GM21723 (cell line): ENCODE measurements around the gene TMEM273.
"Not testable (repeated sequence)": the region's sequence is repeated elsewhere in the genome, so short reads cannot be mapped to it uniquely, and the experiment has no call there.

ENCODE experiments used
- ATAC-seq: cut with Tn5 transposase; IDR thresholded peaks from one replicate; pipeline ENCODE4 v1.9.1; 2021; ENCODE audit warnings: mild to moderate bottlenecking, moderate library complexity; ENCODE audit not compliant: unreplicated experiment

The TMEM273 gene

DNA sequence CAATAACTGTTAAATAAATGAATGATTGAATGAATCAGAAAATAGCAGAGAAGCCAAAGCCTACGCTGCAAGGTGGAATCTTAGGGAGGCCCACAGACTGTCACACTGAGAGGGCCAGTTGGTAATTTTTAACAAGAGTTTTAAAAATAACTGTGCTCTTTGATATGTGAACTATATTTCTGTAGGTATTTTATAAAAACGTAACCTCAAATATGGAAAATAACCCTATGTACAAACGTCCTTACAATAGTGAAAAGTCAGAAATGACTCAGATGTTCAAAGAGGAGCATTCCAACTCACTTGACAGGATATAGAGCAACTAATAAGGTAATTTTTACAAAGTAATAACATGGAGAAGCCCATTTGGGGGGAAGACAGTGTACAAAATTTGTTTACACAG, 18.9 kb upstream of the TMEM273 start:
- ATAC-seq, result no peak

DNA sequence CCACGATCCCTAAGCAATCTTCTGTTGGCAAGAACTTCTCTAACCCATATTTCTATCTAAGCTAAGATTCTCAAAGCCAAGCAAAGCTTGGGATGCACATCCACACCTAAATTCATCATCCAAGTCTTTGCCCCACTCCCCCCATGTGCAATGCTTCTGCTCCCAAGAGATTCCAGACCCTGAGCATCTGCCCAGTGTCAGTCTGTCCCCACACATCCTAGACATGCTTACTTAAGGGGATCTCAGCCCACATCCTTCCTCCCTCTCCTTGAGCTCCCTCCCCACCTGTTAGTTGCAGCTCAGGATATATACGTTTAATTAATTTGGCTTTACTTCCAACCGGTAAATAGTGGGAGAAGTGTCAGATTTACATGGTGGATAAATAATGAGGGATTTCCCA, 17.0 kb upstream of the TMEM273 start:
- no peak for ATAC-seq

DNA sequence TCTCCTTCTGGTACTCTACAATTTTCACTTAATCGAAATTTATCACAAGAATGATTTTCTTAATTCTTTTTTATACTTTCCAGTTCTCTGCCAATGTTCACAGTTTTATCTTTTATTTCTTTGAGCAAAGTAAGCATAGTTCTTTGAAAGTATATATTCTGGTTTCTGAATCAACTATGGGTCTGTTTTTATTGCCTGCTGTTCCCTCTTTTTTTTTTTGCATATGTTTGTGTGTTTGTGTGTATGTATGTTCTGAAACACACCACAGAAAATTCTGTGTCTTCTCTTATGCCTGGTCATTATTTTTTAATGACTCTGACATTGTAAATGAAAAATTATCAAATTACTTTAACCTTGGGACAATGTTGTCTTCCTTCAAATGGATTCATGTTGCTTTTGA, 15.9 kb upstream of the TMEM273 start:
- no peak for ATAC-seq

DNA sequence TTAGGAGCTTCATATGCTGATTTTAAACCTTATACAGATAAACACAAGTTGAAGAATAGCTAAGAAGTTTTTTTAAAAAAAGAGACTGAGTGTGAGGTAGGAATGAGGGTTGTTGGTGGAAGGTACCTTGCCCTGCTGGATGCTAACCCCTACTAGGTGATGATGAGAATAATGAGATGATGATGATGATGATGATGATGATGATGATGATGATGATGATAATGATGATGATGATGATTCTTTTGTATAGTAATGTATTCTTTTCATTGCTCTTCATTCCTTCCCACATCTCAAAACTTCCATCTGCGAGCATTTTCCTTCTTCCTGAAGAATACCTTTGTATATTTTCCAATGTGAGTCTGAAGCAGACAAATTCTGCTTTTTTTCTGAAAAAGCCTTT, 14.1 kb upstream of the TMEM273 start:
- no peak for ATAC-seq

DNA sequence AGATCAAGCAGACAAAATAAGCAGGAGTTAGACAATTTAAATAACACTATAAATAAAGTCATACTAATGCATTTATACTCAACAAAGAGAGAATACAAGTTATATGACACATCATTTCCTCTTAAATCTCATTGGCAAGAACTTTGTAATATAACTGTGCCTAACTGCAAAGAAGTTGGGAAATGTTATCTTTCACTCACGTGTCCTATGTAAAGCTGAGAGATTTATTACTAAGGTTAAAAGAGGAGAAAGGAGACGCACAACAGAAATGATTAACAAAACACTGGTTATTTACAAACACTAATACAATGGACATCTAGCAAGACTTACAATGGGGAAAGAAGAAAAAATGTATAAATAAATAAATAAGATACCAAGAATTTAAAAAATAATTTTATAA, 12.7 kb upstream of the TMEM273 start:
- no peak for ATAC-seq

DNA sequence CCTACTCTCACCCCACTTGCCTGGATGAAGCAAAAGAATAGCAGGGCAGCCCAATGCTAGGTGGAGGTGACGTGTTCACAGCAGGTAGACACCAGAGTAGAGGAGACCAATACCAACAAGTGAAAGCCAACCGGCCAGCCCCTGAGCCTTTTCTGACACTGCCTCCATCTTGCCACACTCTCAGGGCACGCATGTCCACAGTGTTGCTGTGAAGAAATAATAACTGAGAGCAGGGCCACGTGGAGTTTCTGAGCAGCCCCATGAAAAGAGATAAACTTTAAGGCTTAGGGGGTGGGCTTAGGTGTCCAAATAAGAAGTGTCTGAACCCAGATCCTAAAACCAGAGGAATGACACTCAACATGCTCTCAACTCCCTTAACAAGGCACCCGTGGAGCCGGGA, 9.0 kb upstream of the TMEM273 start:
- ATAC-seq, result no peak

DNA sequence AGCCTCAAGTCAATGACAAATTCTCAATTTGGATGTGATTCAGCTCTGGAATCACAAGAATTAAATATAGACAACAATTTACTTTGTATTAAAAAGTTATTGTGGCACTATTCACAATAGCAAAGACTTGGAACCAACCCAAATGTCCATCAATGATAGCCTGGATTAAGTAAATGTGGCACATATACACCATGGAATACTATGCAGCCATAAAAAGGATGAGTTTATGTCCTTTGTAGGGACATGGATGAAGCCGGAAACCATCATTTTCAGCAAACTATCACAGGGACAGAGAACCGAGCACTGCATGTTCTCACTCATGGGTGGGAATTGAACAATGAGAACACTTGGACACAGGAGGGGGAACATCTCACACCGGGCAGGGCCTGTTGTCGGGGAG, 7.7 kb upstream of the TMEM273 start:
- not testable (repeated sequence) for ATAC-seq

DNA sequence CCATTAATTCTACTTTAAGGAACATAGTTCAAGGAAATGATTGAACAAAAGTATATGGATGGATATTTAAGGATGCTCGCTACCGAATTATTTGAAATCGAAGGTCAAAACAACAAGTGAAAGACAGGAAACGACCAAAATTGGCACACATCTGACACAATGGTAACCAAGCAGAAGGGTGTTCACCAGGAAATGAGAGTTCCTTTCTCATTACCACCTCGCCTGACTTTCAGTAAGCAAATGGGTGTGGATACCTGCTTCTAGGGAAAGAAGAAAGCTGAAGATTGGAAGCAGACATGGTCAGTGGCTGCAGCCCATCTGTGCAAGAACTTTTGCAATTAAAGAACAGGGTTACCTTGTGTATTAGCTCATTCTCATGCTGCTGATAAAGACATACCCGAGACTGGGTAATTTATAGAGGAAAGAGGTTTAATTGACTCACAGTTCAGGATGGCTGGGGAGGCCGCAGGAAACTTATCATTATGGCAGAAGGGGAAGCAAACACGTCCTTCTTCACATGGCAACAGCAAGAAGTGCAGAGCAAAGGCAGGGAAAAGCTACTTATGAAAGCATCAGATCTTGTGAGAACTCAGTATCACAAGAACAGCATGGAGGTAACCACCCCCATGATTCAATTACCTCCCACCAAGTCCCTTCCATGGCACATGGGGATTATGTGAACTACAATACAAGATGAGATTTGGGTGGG, 6.2 kb upstream of the TMEM273 start:
- no peak for ATAC-seq

DNA sequence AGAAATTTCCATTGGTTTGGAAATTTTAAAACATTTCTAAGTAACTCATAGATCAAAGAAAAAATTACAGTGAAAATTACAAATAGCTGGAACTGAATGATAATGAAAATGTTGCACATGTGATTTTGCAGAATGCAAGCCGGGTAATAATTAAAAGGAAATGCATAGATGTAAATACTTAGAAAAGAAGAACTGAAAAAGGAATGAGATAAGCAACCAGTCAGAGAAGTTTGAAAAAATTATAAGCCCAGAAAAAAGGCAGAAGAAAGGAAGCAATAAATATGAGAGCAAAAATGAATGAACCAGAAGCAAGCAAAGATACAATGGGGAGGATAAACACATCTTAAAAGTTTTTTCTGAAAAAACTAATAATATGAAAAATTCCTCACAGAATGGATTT, 3.2 kb upstream of the TMEM273 start:
- no peak for ATAC-seq

DNA sequence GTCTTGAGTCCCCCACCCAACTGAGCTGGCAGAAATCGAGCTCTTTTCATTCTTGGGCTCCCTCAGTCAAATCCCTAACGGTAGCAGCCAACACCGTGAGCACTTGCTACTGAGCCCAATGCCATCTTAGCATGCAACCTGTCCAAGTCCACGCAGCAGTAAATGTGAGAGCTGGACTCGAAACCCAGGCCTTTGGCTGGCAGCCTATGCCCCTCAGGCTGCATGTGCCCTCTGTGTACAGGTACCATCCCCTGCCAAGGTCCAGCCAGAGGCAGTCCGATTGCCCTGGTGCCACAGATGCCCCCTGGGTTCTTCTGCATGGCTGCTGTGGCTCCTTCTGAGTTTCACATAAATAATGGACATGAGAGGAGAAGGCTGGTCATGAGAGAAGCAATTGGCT, 1.2 kb upstream of the TMEM273 start:
- ATAC-seq, result no peak

DNA sequence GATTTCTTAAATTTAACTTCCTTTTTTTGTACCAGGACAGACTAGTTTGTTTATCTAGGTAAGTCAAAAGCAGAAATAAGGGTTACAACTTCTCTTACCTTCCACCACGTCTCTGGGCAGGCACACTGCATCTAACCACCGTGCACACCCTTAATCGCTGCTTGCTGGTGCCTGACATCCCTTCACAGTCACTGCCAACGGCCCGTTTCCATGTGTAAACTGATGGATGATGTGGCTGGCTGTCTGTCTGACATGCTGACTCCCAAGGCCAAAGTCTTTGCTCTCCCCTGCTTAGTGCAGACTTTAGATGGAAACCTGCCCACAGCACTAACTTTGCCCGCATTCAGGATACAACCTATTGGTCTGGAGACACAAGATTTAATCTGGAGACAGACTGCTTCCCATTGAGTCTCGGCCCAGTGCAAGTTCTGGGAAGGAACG, 1.1 kb downstream of the TMEM273 start:
- ATAC-seq, result no peak

DNA sequence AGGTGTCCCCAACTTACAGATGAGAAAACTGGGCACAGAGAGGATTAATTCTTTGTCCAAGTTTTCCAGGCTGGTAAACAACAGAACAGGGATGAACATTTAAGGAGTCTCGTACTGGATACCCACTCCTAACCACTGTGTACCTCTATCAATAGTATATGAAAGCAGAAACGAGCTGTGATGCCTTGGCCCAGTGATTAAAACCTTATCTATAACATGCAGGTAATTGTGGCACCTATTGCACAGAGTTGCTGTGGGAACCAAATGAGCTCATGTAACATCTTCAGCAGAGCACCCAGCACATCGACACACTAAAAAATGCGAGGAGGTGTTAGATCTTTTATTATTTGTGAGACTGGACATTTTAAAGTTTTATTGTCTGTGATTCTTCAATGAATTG, 1.6 kb downstream of the TMEM273 start:
- no peak for ATAC-seq

DNA sequence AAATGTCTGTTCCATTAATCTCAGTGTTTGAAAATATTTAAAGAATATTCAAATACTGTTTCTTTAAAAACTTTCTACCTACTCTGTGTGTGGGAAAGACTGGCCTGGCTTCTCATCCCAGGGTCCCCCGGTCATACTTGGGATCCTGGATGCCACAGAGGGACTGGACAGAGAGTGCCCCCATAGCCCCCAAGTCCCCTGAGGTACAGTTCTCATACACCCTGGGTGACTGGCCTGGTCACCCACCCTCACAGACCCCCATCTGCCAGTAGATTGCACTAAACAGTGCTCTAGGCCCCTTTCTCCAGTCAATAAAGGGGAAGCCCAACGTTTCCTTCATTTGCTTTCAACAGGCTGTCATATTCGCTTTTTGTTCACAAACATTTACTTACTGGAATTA, 3.0 kb downstream of the TMEM273 start:
- no peak for ATAC-seq

DNA sequence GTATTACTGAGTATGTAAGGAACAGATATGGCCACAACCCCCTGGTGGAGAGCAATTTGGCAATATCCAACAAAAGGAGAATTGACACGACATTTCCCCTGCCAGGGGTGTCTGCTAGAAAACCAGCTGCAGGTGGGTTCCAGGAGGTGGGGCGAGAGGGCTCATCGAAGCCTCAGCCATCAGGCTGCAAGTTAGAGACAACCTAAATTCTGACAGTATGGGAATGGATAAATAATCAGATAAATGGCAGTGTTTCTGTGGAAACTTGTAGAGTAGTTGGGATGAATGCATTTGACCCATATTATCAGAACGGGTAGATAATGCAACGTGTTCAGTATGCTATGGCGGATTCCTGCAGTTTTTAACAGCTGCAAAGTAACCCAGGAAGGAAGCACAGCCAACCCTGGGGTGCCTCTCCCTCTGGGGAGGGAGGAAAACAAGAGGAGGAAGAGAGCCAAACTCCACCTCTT, 3.5 kb downstream of the TMEM273 start:
- no peak for ATAC-seq

DNA sequence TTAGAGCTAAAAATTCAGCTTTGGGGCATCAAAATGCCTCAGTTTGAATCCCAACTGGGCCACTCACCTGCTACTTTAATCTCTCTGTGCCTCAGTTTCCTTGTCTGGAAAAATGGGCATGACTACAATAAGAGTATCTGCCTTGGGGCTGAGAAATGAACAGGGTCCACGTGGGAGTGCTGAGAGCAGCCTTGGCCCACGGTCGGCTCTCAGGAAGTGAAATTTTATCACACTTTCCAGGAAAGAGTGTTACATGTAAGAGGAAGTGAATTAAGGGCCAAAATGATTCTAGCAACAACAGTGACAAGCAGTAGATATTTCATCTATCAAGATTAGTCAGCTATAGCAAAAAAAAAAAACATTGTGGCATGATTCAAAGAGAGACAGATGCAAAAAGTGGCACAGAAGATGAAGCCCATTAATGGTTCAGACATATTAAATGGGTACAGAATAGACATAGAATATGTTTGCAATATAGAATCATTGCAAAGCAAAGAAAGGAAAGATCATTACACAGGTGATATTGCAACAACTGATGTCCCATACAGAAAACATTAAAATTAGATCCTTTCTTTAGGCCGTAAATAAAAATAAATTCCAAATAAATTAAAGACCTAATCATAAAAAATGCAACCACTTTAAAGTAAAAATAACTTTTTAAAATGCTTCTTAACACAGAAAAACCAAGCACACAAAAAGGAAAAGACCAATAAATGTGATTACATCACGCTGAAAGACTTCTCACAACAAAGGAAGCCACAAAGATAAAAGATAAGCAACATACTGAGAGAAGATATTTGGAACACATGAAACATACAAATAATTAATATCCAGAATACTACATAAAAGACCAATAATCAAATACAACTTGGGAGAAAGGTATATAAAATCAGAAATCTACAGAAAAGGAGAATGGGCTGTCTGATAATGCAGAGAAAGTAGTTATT, 4.3 kb downstream of the TMEM273 start:
- ATAC-seq, result no peak

DNA sequence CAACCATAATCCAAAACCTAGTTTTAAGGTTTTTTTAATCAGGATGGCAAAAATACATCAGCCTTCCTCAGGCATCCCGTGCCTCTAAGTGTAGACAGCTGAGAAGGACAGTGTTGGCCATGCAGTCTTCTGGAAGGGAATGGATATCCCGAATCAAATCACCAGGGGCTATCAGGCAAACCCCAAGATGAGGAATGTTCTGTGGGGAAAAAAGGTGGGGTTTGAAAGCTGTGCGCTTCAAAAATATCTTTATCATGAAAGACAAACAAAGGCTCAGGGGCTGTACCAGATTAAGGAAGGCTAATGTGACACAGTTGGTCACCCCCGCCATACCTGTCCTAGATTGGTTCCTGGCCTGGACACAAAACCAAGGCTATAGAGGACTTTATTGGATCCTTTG, 5.4 kb downstream of the TMEM273 start:
- no peak for ATAC-seq

DNA sequence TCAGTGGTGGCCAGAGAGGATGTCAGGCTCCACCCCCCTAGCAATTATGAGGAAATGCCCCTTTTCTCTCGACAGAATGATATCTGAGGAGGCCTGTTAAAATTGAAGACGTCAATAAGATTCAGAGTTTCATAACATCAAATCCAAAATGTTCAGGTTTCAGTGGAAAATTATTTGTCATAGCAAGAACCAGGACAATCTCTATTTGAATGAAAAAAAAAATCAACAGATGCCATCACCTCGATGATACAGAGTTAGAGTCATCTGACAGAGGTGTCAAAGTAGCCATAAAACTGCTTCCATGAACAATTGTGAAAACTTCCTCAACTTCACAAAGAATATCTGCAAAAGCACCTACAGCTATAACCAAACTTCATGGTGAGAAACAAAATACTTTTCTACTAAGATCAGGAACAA, 7.7 kb downstream of the TMEM273 start:
- no peak for ATAC-seq

DNA sequence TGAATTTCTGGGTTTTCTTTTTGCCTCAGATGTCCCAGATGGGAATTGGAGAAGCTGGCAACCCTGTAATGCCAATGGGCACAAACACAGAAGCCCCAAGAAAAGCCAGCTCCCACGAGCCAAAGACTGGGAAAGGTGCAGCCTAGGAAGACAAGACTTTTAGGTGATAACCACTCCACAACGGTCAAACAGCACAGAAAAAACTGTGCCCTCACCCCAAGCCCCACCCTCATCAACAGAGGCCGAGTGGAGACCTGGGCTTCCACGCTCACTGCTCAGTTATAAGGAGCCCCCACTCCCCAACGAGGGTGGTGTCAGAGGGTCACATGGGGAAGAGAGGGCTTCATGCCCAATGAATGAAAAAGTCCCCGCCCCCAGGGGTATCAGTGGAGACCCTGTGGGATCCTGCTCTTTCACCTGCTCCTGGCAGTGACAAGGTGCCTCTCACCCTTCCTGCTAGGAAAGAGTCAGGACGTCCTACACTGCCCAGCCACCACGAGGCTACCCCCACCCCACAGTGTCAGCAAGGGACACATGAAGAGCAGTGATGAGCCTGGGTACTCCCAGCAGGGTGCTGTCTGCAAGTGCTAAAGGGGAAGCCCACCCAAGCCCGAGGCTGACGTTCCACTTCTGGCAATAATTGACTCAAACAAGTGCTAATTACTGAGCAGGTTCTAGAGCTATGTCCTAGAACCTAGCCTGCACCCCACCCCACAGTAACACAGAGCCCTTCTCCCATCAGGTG, 8.3 kb downstream of the TMEM273 start:
- ATAC-seq, result no peak

DNA sequence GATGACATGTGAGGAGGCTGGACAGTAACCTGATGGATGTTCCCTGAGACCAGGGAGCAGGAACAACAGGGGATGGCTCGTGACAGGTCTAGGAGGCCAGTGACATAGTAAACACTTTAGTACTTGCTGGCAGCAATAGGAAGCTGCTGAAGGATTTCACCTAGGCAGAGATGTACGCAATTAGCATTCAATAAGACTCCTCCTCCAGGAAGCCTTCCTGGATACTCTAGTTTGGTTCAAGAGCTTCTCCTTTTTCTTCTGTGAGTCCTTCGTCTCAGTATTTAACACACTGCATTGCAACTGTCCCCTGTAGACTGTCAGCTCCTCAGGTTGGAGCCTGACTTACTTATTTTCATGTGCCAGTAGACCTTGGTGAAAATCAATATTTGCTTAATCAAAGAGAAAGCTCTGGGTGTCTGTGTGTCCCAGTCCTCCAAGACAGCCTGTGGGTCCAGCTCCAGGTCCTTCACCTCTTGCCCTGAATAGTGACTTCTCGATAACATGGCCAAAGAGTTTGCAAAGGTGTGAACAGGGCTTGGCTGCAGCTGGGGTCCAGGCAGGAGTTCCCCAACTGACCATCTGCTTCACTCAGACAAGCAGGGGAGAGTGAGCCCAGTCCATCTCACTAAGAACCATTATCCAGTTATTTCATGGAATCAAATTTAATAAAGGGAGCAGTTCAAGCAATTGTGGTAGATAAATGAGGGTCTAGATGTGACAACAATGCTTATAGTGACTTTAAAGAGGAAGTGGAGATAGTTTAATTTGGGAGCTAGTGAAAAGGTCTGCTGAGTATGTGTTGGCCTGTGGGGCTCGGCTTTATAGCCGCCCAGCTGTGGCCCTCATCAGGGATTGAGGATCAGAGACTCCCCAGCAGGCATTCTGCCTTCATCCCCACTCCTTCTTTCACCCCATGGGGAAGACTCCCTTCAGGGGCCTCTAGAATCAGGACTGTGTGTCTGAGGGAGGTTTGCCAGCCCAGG, 9.4 kb downstream of the TMEM273 start:
- ATAC-seq, result no peak
